Sigmoid colon (tissue), 7 donors: ENCODE results near the gene GSE1. TPM values are rescaled to one million over a fixed set of nuclear protein-coding genes. Genes with fewer than 3 reads are reported as not detected.

Experiments
- DNase-seq: peaks from one replicate; pipeline ENCODE4 v3.0.0-alpha.2; 2019
- H3K27ac ChIP-seq, 4 donors: fragments of 200-600 bp; sonication (generic); one replicate each; pipeline ENCODE4 v1.5.1; 2016 to 2019; ENCODE audit warnings: mild to moderate bottlenecking in 1 of 4
- H3K27me3 ChIP-seq, 3 donors: fragments of 200-600 bp; sonication (generic); one replicate each; pipeline ENCODE4 v1.5.1; 2019; ENCODE audit warnings: mild to moderate bottlenecking in 1 of 3
- H3K36me3 ChIP-seq, 4 donors: fragments of 200-600 bp; sonication (generic); one replicate each; pipeline ENCODE4 v1.5.1; 2016 to 2019
- H3K4me1 ChIP-seq, 4 donors: fragments of 200-600 bp; sonication (generic); one replicate each; pipeline ENCODE4 v1.5.1; 2017 to 2019
- H3K4me3 ChIP-seq, 4 donors: fragments of 200-600 bp; sonication (generic); one replicate each; pipeline ENCODE4 v1.5.1; 2017 to 2019; ENCODE audit warnings: mild to moderate bottlenecking in 2 of 4, moderate library complexity in 1 of 4
- H3K9me3 ChIP-seq, 4 donors: fragments of 200-600 bp in 3 of 4; sonication (generic) in 3 of 4; one replicate each; pipeline versions ENCODE4 v1.5.1 to v1.6.1; 2013 to 2019
- CTCF ChIP-seq, 4 experiments: fragments of 450-650 bp in 3 of 4; fragments of 200-600 bp in 1 of 4; IDR thresholded peaks; one replicate each; pipeline ENCODE4 v1.5.1; 2016 to 2019; ENCODE audit warnings: antibody characterized with exemption in 4 of 4, mild to moderate bottlenecking in 3 of 4, moderate library complexity in 2 of 4
- EP300 ChIP-seq, 4 donors: sonication (generic); formaldehyde crosslinking; IDR thresholded peaks; one replicate each; pipeline ENCODE4 v1.6.1; 2017; ENCODE audit warnings: antibody characterized with exemption in 4 of 4
- POLR2A ChIP-seq, 2 donors: fragments of 450-650 bp; IDR thresholded peaks; one replicate each; pipeline ENCODE4 v1.6.1; 2016; ENCODE audit warnings: antibody characterized with exemption in 2 of 2, mild to moderate bottlenecking in 2 of 2, moderate library complexity in 2 of 2
- POLR2AphosphoS5 ChIP-seq, 4 donors: sonication (generic); formaldehyde crosslinking; IDR thresholded peaks; one replicate each; pipeline ENCODE4 v1.6.1; 2017; ENCODE audit warnings: antibody characterized with exemption in 4 of 4
- whole genome bisulfite sequencing, 2 donors: extraction: QIAGEN DNeasy Blood & Tissue Kit; methylation state at CpG; one replicate each; pipeline ENCODE4 v1.1.7; 2013; 5-methylcytosine and 5-hydroxymethylcytosine counted together
- intact Hi-C: fragments of 100-400 bp; cut with DNase I; formaldehyde crosslinking; loops from one replicate; pipeline ENCODE4 v1.15.1; 2023
- polyA plus RNA-seq, 3 donors: library from polyadenylated mRNA; stranded (reverse); fragments of 200-250 nt; gene quantifications; one replicate each; pipeline ENCODE4 v1.2.3, GENCODE V29; 2013
- total RNA-seq, 4 donors: library from RNA; depleted of rRNA; stranded (reverse); fragments of >200 nt; gene quantifications; one replicate each; pipeline ENCODE4 v1.1.0, GENCODE V29; 2016
- donor health status: healthy with polysubstance abuse.
- donor health status: Bipolar disorder and iron deficiency.
- donor health status: healthy.

Gene GSE1
- total and polyA plus RNA-seq, 7 donors = 12.0 to 76.7 (median 42.5) TPM

- 80 to 85% methylated on average over 26 of the region's 26 CpGs for WGBS, 2 donors
- no peak for TF ChIP-seq POLR2AphosphoS5 (IDR thresholded peaks at IDR 0.05)
- no peak for TF ChIP-seq POLR2A (IDR thresholded peaks at IDR 0.05)
- TF ChIP-seq CTCF (IDR thresholded peaks at IDR 0.05) = no peak
- TF ChIP-seq EP300 (IDR thresholded peaks at IDR 0.05) = no peak
- no peak overlapping the region for H3K27ac ChIP-seq
- H3K4me1 ChIP-seq = peaks cover 0 to 52% (median 41%) of the 10 kb centered on the region in 4 donors
- no peak overlapping the region for H3K4me3 ChIP-seq
- no peaks in the 10 kb centered on the region for H3K9me3 ChIP-seq
- intact Hi-C loops = no loop called here
- peaks cover 0 to 9% (median 0%) of the 10 kb centered on the region in 4 donors for H3K36me3 ChIP-seq
- no peaks in the 10 kb centered on the region for H3K27me3 ChIP-seq
- DNase-seq = no peak
Measured at GRCh38 chr16:85635545-85636140, 22.5 kb downstream of the GSE1 start.

GRCh38 chr16:85636234-85636812, 23.2 kb downstream of the GSE1 start:
- TF ChIP-seq CTCF (IDR thresholded peaks at IDR 0.05) (no peak), POLR2A (IDR thresholded peaks at IDR 0.05) (no peak), POLR2AphosphoS5 (IDR thresholded peaks at IDR 0.05) (no peak), EP300 (IDR thresholded peaks at IDR 0.05) (no peak)
- Histone ChIP-seq H3K27ac (no peak overlapping the region), H3K27me3 (no peaks in the 10 kb centered on the region), H3K36me3 (peaks cover 0 to 9% (median 0%) of the 10 kb centered on the region in 4 donors), H3K4me1 (peaks cover 0 to 55% (median 42%) of the 10 kb centered on the region in 4 donors), H3K9me3 (no peaks in the 10 kb centered on the region), H3K4me3 (no peak overlapping the region)
- no peak for DNase-seq
- intact Hi-C loops = no loop called here
- 79 to 88% methylated on average over 27 of the region's 27 CpGs for WGBS, 2 donors

GRCh38 chr16:85637061-85637807, 24.1 kb downstream of the GSE1 start:
- Histone ChIP-seq H3K4me3 (no peak overlapping the region), H3K27ac (peak overlapping the region in 3 of 4 donors; percentile 22 to 74 (median 41)), H3K4me1 (peaks cover 0 to 55% (median 41%) of the 10 kb centered on the region in 4 donors), H3K36me3 (peaks cover 0 to 9% (median 0%) of the 10 kb centered on the region in 4 donors), H3K9me3 (no peaks in the 10 kb centered on the region), H3K27me3 (no peaks in the 10 kb centered on the region)
- WGBS, 2 donors = 91 to 93% methylated on average over 36 of the region's 36 CpGs
- no peak for DNase-seq
- TF ChIP-seq CTCF (IDR thresholded peaks at IDR 0.05) (no peak), POLR2AphosphoS5 (IDR thresholded peaks at IDR 0.05) (no peak), POLR2A (IDR thresholded peaks at IDR 0.05) (no peak), EP300 (IDR thresholded peaks at IDR 0.05) (no peak)
- intact Hi-C loops = no loop called here

DNA sequence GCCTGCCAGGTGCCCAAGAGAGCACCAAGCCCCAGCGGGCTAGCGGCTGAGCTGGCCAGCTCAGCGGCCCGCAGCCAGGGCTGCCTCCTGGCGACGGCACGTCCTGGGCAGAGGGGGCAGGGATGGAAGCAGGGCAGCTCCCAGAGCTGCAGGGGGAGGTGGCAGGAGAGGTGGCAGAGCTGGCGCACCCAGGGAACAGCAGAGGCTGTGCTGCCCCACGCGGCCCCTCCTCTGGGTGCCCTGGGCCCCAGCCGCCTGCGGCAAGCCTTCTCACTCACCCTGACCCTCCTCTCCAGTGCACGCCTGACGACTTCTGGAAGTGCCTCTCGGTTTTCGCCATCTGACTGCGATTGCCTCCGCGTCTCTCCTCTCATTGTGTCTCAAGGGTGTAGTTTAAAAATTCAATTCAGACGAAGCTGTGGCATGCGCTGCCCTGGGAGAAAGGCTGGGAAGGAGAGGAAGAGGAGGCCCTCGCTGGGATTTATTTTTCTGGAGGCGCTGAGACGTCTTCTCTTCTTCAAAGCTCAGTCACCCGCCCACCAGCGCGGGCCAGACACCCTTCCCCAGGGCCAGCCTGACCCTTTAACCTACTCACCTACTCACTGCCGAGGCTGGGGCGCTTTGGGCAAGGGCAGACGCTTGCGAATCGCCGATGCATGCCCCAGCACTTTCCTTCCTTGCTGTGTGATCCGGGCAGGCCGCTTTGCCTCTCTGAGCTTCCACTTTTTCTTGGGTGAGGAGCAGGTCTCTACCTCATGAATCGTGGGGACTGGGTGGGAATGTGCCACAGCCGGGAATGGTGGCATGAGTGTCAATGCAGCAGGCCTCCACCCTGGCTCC, 24.9 kb downstream of the GSE1 start:
- no peak for DNase-seq
- intact Hi-C loops = no loop called here
- Histone ChIP-seq H3K9me3 (no peaks in the 10 kb centered on the region), H3K27me3 (no peaks in the 10 kb centered on the region), H3K4me1 (peaks cover 0 to 62% (median 41%) of the 10 kb centered on the region in 4 donors), H3K4me3 (no peak overlapping the region), H3K36me3 (peaks cover 0 to 9% (median 0%) of the 10 kb centered on the region in 4 donors), H3K27ac (peak overlapping the region in 3 of 4 donors; percentile 41 to 74 (median 61))
- WGBS, 2 donors = 87 to 91% methylated on average over 37 of the region's 37 CpGs
- TF ChIP-seq POLR2A (IDR thresholded peaks at IDR 0.05) (no peak), CTCF (IDR thresholded peaks at IDR 0.05) (no peak), POLR2AphosphoS5 (IDR thresholded peaks at IDR 0.05) (no peak), EP300 (IDR thresholded peaks at IDR 0.05) (no peak)
